Caco-2 (cell line): ENCODE measurements around the gene IQSEC3. TPM values are rescaled to one million over a fixed set of nuclear protein-coding genes. Genes with fewer than 3 reads are reported as not detected.
A peak's percentile ranks its signal among the peaks of the same experiment; 100 is the strongest.

Experiments used
- BruUV-seq: library from RNA; stranded (reverse); fragments of 400-500 nt; replicated peaks from 2 replicates; lab custom pipeline; 2021; lab: Mats Ljungman, UMichigan
- CTCF ChIA-PET: fragments of 300-600 bp; sonication (Branson Sonifier 250); formaldehyde crosslinking; loops from one replicate; lab custom pipeline; 2022; ENCODE audit warnings: antibody characterized with exemption; lab: Charles Lee
- POLR2A ChIA-PET: fragments of 300-600 bp; sonication (Branson Sonifier 250); formaldehyde crosslinking; loops from one replicate; lab custom pipeline; 2022; ENCODE audit warnings: antibody characterized with exemption; lab: Charles Lee
- DNase-seq, 2 experiments: peaks; one replicate each; pipeline versions ENCODE4 v3.0.0 to v3.0.0-alpha.2; 2020 to 2022
- H3K27me3 ChIP-seq: replicated peaks from 2 replicates; pipeline ENCODE4 v1.6.0; 2011; ENCODE audit warnings: low read length; ENCODE audit not compliant: control insufficient read depth, insufficient read depth
- H3K36me3 ChIP-seq: 2 replicates; pipeline ENCODE4 v1.5.1; 2011; ENCODE audit warnings: low read length; ENCODE audit not compliant: control insufficient read depth, insufficient read depth
- H3K4me1 ChIP-seq: fragments of 250-450 bp; sonication (Bioruptor Pico); 2 replicates; pipeline ENCODE4 v1.5.1; 2020; ENCODE audit warnings: mild to moderate bottlenecking
- H3K4me3 ChIP-seq: 2 replicates; pipeline ENCODE4 v1.5.1; 2011; ENCODE audit warnings: low read depth, mild to moderate bottlenecking, control low read depth, low read length
- H3K9me3 ChIP-seq: fragments of 250-450 bp; sonication (Bioruptor Pico); 2 replicates; pipeline ENCODE4 v1.5.1; 2020; ENCODE audit warnings: mild to moderate bottlenecking, moderate library complexity
- H3K27ac Mint-ChIP-seq: one replicate; pipeline ENCODE4 v1.8.0; 2022; ENCODE audit warnings: mixed read lengths; ENCODE audit not compliant: unreplicated experiment
- H3K27me3 Mint-ChIP-seq: one replicate; pipeline ENCODE4 v1.8.0; 2022; ENCODE audit warnings: mixed read lengths; ENCODE audit not compliant: insufficient read depth, unreplicated experiment
- H3K36me3 Mint-ChIP-seq: one replicate; pipeline ENCODE4 v1.8.0; 2022; ENCODE audit warnings: mild to moderate bottlenecking, mixed read lengths; ENCODE audit not compliant: insufficient read depth, unreplicated experiment
- H3K4me1 Mint-ChIP-seq: one replicate; pipeline ENCODE4 v1.8.0; 2022; ENCODE audit warnings: low read depth, mixed read lengths; ENCODE audit not compliant: unreplicated experiment
- H3K4me3 Mint-ChIP-seq: one replicate; pipeline ENCODE4 v1.8.0; 2022; ENCODE audit warnings: mild to moderate bottlenecking, moderate library complexity, mixed read lengths; ENCODE audit not compliant: unreplicated experiment
- H3K9me3 Mint-ChIP-seq: one replicate; pipeline ENCODE4 v1.8.0; 2022; ENCODE audit warnings: mixed read lengths; ENCODE audit not compliant: unreplicated experiment
- CTCF ChIP-seq, 2 experiments: fragments of 200-600 bp in 1 of 2; IDR thresholded peaks; 1 replicate in 1 of 2; 2 replicates in 1 of 2; pipeline versions ENCODE4 v1.5.1 to v1.8.0; 2011 to 2022; ENCODE audit warnings: antibody characterized with exemption in 1 of 2, control low read depth in 1 of 2, inconsistent platforms in 1 of 2, low read depth in 1 of 2, low read length in 1 of 2, mild to moderate bottlenecking in 1 of 2, moderate library complexity in 1 of 2; ENCODE audit not compliant: insufficient read depth in 1 of 2, severe bottlenecking in 1 of 2, unreplicated experiment in 1 of 2
- intact Hi-C: fragments of 100-400 bp; cut with micrococcal nuclease; formaldehyde crosslinking; loops from one replicate; pipeline ENCODE4 v1.10.0; 2022; ENCODE audit not compliant: unreplicated experiment
- total RNA-seq: library from RNA; stranded (reverse); gene quantifications from 2 replicates; pipeline ENCODE4 v1.2.3, GENCODE V29; 2022

The IQSEC3 gene
- total RNA-seq, 1 experiment from 2014 or later, result 0.59 TPM

DNA sequence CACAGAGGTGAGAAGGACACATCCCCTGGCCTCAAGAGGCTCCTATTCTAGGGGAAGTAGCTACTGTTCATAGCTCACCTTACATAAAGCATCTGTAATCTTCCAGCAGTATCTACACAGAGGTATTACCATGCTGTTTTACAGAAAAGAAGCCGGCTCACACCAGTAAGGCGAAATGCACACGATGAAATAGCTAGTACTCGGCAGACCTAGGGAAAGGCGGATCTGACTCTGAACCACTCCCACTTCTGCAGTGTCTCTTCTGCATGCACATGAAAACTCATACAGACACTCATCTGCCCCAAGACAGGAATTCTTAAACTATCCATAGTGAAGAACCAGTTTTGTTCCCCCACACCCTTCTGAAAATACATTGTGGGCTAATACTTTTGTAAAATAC lies 73.6 kb downstream of the IQSEC3 start:
- Mint-ChIP-seq H3K27ac (peak overlapping the region; percentile 62), H3K36me3 (no peaks in the 10 kb centered on the region), H3K4me3 (no peak overlapping the region), H3K4me1 (peaks cover 45% of the 10 kb centered on the region), H3K27me3 (no peaks in the 10 kb centered on the region), H3K9me3 (no peaks in the 10 kb centered on the region)
- Histone ChIP-seq H3K4me1 (peaks cover 32% of the 10 kb centered on the region), H3K9me3 (no peaks in the 10 kb centered on the region), H3K4me3 (no peak overlapping the region), H3K36me3 (no peaks in the 10 kb centered on the region), H3K27me3 (no peaks in the 10 kb centered on the region)
- intact Hi-C loops, result loop anchor here (5.0 kb wide), 1 partner anchor 33 kb away; no protein-coding TSS in a partner anchor
- ChIA-PET CTCF (no interaction called here), POLR2A (no interaction called here)
- DNase-seq, result no peak
- BruUV-seq, result no TSS peak
- no peak for TF ChIP-seq CTCF (IDR thresholded peaks at IDR 0.05; ENCODE audit: insufficient read depth in 1 of 2, low read depth in 1 of 2, low read length in 1 of 2, severe bottlenecking in 1 of 2, unreplicated experiment in 1 of 2)

- DNase-seq, result peak; percentile 81 to 89
- BruUV-seq, result no TSS peak
- H3K4me1 Mint-ChIP-seq, result peaks cover 55% of the 10 kb centered on the region
- H3K9me3 Mint-ChIP-seq, result no peaks in the 10 kb centered on the region
- H3K36me3 Mint-ChIP-seq, result no peaks in the 10 kb centered on the region
- intact Hi-C loops, result loop anchor here (5.0 kb wide), 1 partner anchor 37 kb away; no protein-coding TSS in a partner anchor
- H3K4me3 Mint-ChIP-seq, result peak overlapping the region; percentile 47
- Histone ChIP-seq H3K9me3 (no peaks in the 10 kb centered on the region), H3K27me3 (no peaks in the 10 kb centered on the region), H3K4me3 (no peak overlapping the region), H3K36me3 (no peaks in the 10 kb centered on the region), H3K4me1 (peaks cover 47% of the 10 kb centered on the region)
- CTCF ChIA-PET, result interaction anchor here (1.0 to 1.6 kb wide), 3 partner anchors 9 to 44 kb away, joined by 3 to 8 read pairs (median 4); no protein-coding TSS in a partner anchor
- H3K27me3 Mint-ChIP-seq, result no peaks in the 10 kb centered on the region
- H3K27ac Mint-ChIP-seq, result peak overlapping the region; percentile 82
- no peak for TF ChIP-seq CTCF (IDR thresholded peaks at IDR 0.05; ENCODE audit: insufficient read depth in 1 of 2, low read depth in 1 of 2, low read length in 1 of 2, severe bottlenecking in 1 of 2, unreplicated experiment in 1 of 2)
- POLR2A ChIA-PET, result interaction anchor here (0.5 to 1.0 kb wide), 2 partner anchors 9 to 17 kb away, joined by 3 read pairs; no protein-coding TSS in a partner anchor
Measured at GRCh38 chr12:143964-144649, 77.5 kb downstream of the IQSEC3 start.

- no peaks in the 10 kb centered on the region for H3K27me3 Mint-ChIP-seq
- no peaks in the 10 kb centered on the region for H3K9me3 ChIP-seq
- H3K4me3 ChIP-seq, result no peak overlapping the region
- H3K4me1 Mint-ChIP-seq, result peaks cover 53% of the 10 kb centered on the region
- no peaks in the 10 kb centered on the region for H3K36me3 Mint-ChIP-seq
- H3K27ac Mint-ChIP-seq, result peak overlapping the region; percentile 82
- DNase-seq, result peak; percentile 56 to 65
- H3K27me3 ChIP-seq, result no peaks in the 10 kb centered on the region
- peaks cover 47% of the 10 kb centered on the region for H3K4me1 ChIP-seq
- intact Hi-C loops, result loop anchor here (5.0 kb wide), 1 partner anchor 37 kb away; no protein-coding TSS in a partner anchor
- no peak for TF ChIP-seq CTCF (IDR thresholded peaks at IDR 0.05; ENCODE audit: insufficient read depth in 1 of 2, low read depth in 1 of 2, low read length in 1 of 2, severe bottlenecking in 1 of 2, unreplicated experiment in 1 of 2)
- CTCF ChIA-PET, result interaction anchor here (1.0 to 1.6 kb wide), 5 partner anchors 9 to 75 kb away, joined by 3 to 8 read pairs (median 3); no protein-coding TSS in a partner anchor
- H3K9me3 Mint-ChIP-seq, result no peaks in the 10 kb centered on the region
- H3K36me3 ChIP-seq, result no peaks in the 10 kb centered on the region
- BruUV-seq, result no TSS peak
- POLR2A ChIA-PET, result interaction anchor here (0.5 to 1.0 kb wide), 2 partner anchors 10 to 18 kb away, joined by 3 read pairs; no protein-coding TSS in a partner anchor
- H3K4me3 Mint-ChIP-seq, result peak overlapping the region; percentile 47
Measured at GRCh38 chr12:144650-145284, 78.2 kb downstream of the IQSEC3 start.
